ENCODE measurements around the gene INPP4B.

GRCh38 chr4:142706381-142706780, 139.7 kb downstream of the INPP4B start:
- TF ChIP-seq EZH2 (IDR thresholded peaks at IDR 0.05; ENCODE audit: borderline replicate concordance, low read length) (no peak), CTCF (IDR thresholded peaks at IDR 0.05; ENCODE audit: low read length) (no peak)
